ENCODE data around the gene COL16A1. TPM values are rescaled to one million over a fixed set of nuclear protein-coding genes. Genes with fewer than 3 reads are reported as not detected.

The COL16A1 gene
- total RNA-seq, 1 donor from 2014 or later: 0.22 TPM

- no peaks in the 10 kb centered on the region for H3F3A ChIP-seq (ENCODE audit: low read depth)
Measured at GRCh38 chr1:31691446-31691845, 12.4 kb downstream of the COL16A1 start.

DNA sequence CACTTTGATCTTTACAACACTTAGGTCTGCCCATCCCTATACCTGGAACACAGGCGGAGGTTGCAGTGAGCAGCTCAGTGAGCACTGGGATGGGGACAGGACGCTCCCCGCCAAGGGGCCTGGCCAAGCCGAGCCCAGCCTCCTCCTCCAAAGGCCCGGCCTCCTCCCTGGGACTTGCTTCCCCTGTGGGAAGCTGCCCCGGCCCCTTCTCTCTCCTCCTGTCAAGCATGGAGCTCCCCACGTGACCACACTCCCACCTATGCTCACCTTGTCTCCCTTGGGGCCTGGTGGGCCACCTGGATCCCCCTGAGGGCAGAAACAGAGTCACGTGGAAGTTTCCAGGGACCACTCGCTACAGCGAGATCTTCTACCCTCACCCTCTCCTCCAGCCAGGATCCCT, 12.9 kb downstream of the COL16A1 start:
- Histone ChIP-seq H2AFZ (replicated peaks) (no peak overlapping the region), H3K79me2 (ENCODE audit: low read depth) (no peaks in the 10 kb centered on the region), H3K27ac (no peak overlapping the region), H3K36me3 (no peaks in the 10 kb centered on the region), H3K4me1 (peaks cover 7% of the 10 kb centered on the region), H3F3A (ENCODE audit: low read depth) (no peaks in the 10 kb centered on the region), H4K20me1 (ENCODE audit: low read depth) (no peaks in the 10 kb centered on the region), H3K9ac (no peak overlapping the region), H3K4me2 (no peak overlapping the region), H3K9me3 (ENCODE audit: low read depth) (no peaks in the 10 kb centered on the region), H3K4me3 (no peak overlapping the region), H3K27me3 (no peaks in the 10 kb centered on the region)
- no peaks in the 10 kb centered on the region for H3K36me3 Mint-ChIP-seq
- peaks cover 39% of the 10 kb centered on the region for H3K4me1 Mint-ChIP-seq
- H3K4me3 Mint-ChIP-seq: no peak overlapping the region
- no peak for TF ChIP-seq EZH2phosphoT487 (IDR thresholded peaks at IDR 0.05)
- TF ChIP-seq, protein P1, sequence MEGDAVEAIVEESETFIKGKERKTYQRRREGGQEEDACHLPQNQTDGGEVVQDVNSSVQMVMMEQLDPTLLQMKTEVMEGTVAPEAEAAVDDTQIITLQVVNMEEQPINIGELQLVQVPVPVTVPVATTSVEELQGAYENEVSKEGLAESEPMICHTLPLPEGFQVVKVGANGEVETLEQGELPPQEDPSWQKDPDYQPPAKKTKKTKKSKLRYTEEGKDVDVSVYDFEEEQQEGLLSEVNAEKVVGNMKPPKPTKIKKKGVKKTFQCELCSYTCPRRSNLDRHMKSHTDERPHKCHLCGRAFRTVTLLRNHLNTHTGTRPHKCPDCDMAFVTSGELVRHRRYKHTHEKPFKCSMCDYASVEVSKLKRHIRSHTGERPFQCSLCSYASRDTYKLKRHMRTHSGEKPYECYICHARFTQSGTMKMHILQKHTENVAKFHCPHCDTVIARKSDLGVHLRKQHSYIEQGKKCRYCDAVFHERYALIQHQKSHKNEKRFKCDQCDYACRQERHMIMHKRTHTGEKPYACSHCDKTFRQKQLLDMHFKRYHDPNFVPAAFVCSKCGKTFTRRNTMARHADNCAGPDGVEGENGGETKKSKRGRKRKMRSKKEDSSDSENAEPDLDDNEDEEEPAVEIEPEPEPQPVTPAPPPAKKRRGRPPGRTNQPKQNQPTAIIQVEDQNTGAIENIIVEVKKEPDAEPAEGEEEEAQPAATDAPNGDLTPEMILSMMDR (IDR thresholded peaks at IDR 0.05): no peak
- no peak for TF ChIP-seq EZH2 (IDR thresholded peaks at IDR 0.05)
- H3K9me3 Mint-ChIP-seq: no peaks in the 10 kb centered on the region
- DNase-seq (ENCODE audit: low spot score): no peak
- H3K27me3 Mint-ChIP-seq (ENCODE audit: insufficient read depth, low read depth): peaks cover 7% of the 10 kb centered on the region
- H3K27ac Mint-ChIP-seq: no peak overlapping the region

More at GRCh38 chr1:31691446-31691845, 12.4 kb downstream of the COL16A1 start:
- Mint-ChIP-seq H3K27ac (no peak overlapping the region), H3K4me3 (no peak overlapping the region), H3K4me1 (peaks cover 39% of the 10 kb centered on the region), H3K9me3 (no peaks in the 10 kb centered on the region), H3K27me3 (ENCODE audit: insufficient read depth, low read depth) (peaks cover 7% of the 10 kb centered on the region), H3K36me3 (no peaks in the 10 kb centered on the region)
- Histone ChIP-seq H4K20me1 (ENCODE audit: low read depth) (no peaks in the 10 kb centered on the region), H3K4me1 (peaks cover 7% of the 10 kb centered on the region), H3K79me2 (ENCODE audit: low read depth) (no peaks in the 10 kb centered on the region), H3K9ac (no peak overlapping the region), H3K4me3 (no peak overlapping the region), H3K4me2 (no peak overlapping the region), H3K9me3 (ENCODE audit: low read depth) (no peaks in the 10 kb centered on the region), H2AFZ (replicated peaks) (no peak overlapping the region), H3K36me3 (no peaks in the 10 kb centered on the region), H3K27me3 (no peaks in the 10 kb centered on the region), H3K27ac (no peak overlapping the region)
- TF ChIP-seq EZH2phosphoT487 (IDR thresholded peaks at IDR 0.05) (no peak), EZH2 (IDR thresholded peaks at IDR 0.05) (no peak)
- TF ChIP-seq, protein P1 (IDR thresholded peaks at IDR 0.05): no peak
- no peak for DNase-seq (ENCODE audit: low spot score)

DNA sequence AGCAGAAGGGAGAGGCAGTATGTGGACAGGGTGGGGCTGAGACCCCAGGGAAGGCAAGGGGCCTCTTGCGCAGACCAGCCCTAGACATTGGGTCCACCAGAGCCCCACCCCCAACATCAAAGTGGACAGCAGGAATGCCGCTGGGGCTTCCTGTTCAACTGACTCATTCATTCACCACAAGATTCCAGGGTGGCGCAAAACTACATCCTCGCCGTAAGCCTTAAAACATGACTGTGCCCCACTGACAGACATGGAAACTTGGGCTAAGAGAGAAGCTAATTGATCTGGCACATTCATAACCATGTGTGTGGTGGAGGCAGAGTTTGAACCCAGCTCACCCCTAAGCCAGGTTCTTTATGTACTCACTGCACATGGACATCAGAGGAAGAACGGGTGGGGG, 14.0 kb downstream of the COL16A1 start:
- TF ChIP-seq EZH2 (IDR thresholded peaks at IDR 0.05) (no peak), EZH2phosphoT487 (IDR thresholded peaks at IDR 0.05) (no peak)
- TF ChIP-seq, protein P1 (IDR thresholded peaks at IDR 0.05): no peak
- peaks cover 7% of the 10 kb centered on the region for H3K4me1 ChIP-seq
- Mint-ChIP-seq H3K27ac (no peak overlapping the region), H3K4me3 (no peak overlapping the region), H3K4me1 (peaks cover 40% of the 10 kb centered on the region), H3K27me3 (ENCODE audit: insufficient read depth, low read depth) (peaks cover 11% of the 10 kb centered on the region), H3K9me3 (no peaks in the 10 kb centered on the region), H3K36me3 (no peaks in the 10 kb centered on the region)
- no peaks in the 10 kb centered on the region for H3K36me3 ChIP-seq
- DNase-seq (ENCODE audit: low spot score): no peak
- H3K9me3 ChIP-seq (ENCODE audit: low read depth): no peaks in the 10 kb centered on the region
- no peak overlapping the region for H3K9ac ChIP-seq
- H3K4me2 ChIP-seq: no peak overlapping the region
- H3K27me3 ChIP-seq: no peaks in the 10 kb centered on the region
- peak overlapping the region; percentile 82 for H2AFZ ChIP-seq (replicated peaks)
- no peak overlapping the region for H3K4me3 ChIP-seq
- no peaks in the 10 kb centered on the region for H3K79me2 ChIP-seq (ENCODE audit: low read depth)
- H3F3A ChIP-seq (ENCODE audit: low read depth): no peaks in the 10 kb centered on the region
- no peaks in the 10 kb centered on the region for H4K20me1 ChIP-seq (ENCODE audit: low read depth)
- H3K27ac ChIP-seq: no peak overlapping the region
